Measurements from ENCODE around the gene CADM1.

- TF ChIP-seq POLR2A (IDR thresholded peaks at IDR 0.05; ENCODE audit: low read depth, low read length), result no peak
- no peak for TF ChIP-seq CTCF (IDR thresholded peaks at IDR 0.05; ENCODE audit: extremely low read depth in 1 of 2, insufficient read depth in 1 of 2, low read depth in 1 of 2, low read length in 2 of 2)
- TF ChIP-seq POLR2AphosphoS5 (IDR thresholded peaks at IDR 0.05; ENCODE audit: insufficient read depth, low read depth, low read length), result no peak
- no peak for TF ChIP-seq EZH2 (IDR thresholded peaks at IDR 0.05; ENCODE audit: borderline replicate concordance, low read depth, low read length, severe bottlenecking)
- TF ChIP-seq JUN (IDR thresholded peaks at IDR 0.05; ENCODE audit: borderline replicate concordance, insufficient read depth, insufficient read length, low read depth), result no peak
- no peak for TF ChIP-seq MAX (IDR thresholded peaks at IDR 0.05; ENCODE audit: insufficient read depth, insufficient read length)
Measured at GRCh38 chr11:115304774-115305472, 199.3 kb downstream of the CADM1 start.
